PC-3 (cell line): Measurements from ENCODE around the gene IFNLR1.

Experiments
- CTCF ChIP-seq: fragments of 300-600 bp; sonication (generic); conservative IDR thresholded peaks from 2 replicates; pipeline ENCODE4 v1.5.1; 2017; ENCODE audit warnings: antibody characterized with exemption, low read depth, mild to moderate bottlenecking, low read length
- EZH2 ChIP-seq: fragments of 300-600 bp; sonication (generic); IDR thresholded peaks from one replicate; pipeline ENCODE4 v1.6.1; 2017; ENCODE audit warnings: antibody characterized with exemption, mild to moderate bottlenecking, low read length; ENCODE audit not compliant: unreplicated experiment

GRCh38 chr1:24156542-24157260, 30.4 kb downstream of the IFNLR1 start:
- TF ChIP-seq CTCF (no peak), EZH2 (no peak)
